ENCODE data around the gene SLC7A7. TPM values are rescaled to one million over a fixed set of nuclear protein-coding genes. Genes with fewer than 3 reads are reported as not detected.

The SLC7A7 gene
- total and polyA plus RNA-seq, 9 of the 15 experiments (the other 6 are each of a cell fraction or from before 2014, with no cell fraction given), result 0.07 to 0.68 (median 0.41) TPM

- Histone ChIP-seq H3K9ac (ENCODE audit: insufficient read depth in 1 of 2, low read depth in 2 of 2, low read length in 2 of 2) (no peak overlapping the region), H4K20me1 (replicated peaks; ENCODE audit: control insufficient read depth, insufficient read depth, low read length) (no peaks in the 10 kb centered on the region), H3K4me1 (replicated peaks in 1 of 2; ENCODE audit: control insufficient read depth in 2 of 2, insufficient read depth in 2 of 2, low read length in 2 of 2) (peaks cover 0 to 18% of the 10 kb centered on the region in 2 experiments; a peak in 2 of 5 replicates), H3K27me3 (ENCODE audit: control insufficient read depth in 2 of 2, insufficient read depth in 2 of 2, low read length in 2 of 2) (no peaks in the 10 kb centered on the region), H2AFZ (ENCODE audit: low read depth, low read length) (no peak overlapping the region), H3K4me2 (ENCODE audit: insufficient read depth, low read length) (no peak overlapping the region), H3K27ac (ENCODE audit: extremely low read depth, low read depth, low read length) (no peak overlapping the region), H3K4me3 (no peak overlapping the region), H3K9me3 (replicated peaks; ENCODE audit: control insufficient read depth, insufficient read depth, low read depth, low read length) (no peaks in the 10 kb centered on the region), H3K36me3 (ENCODE audit: control insufficient read depth, insufficient read depth, low read length) (no peaks in the 10 kb centered on the region), H3K9me1 (ENCODE audit: control insufficient read depth, insufficient read depth, low read length) (no peaks in the 10 kb centered on the region), H3K79me2 (ENCODE audit: control insufficient read depth, insufficient read depth, low read length) (no peaks in the 10 kb centered on the region)
- no TSS peak for BruUV-seq (replicated peaks)
- in situ Hi-C loops (cut with MboI) (no loop called here), intact Hi-C loops (cut with micrococcal nuclease) (no loop called here)
- TF ChIP-seq NR2F6 (CRISPR knock-in tag; IDR thresholded peaks at IDR 0.05), result no peak
- no peak for TF ChIP-seq ZNF830 (CRISPR knock-in tag; IDR thresholded peaks at IDR 0.05)
- no peak for TF ChIP-seq HES1 (IDR thresholded peaks at IDR 0.05; ENCODE audit: low read depth)
- TF ChIP-seq FOXO4 (CRISPR knock-in tag; IDR thresholded peaks at IDR 0.05), result no peak
- TF ChIP-seq SFPQ (IDR thresholded peaks at IDR 0.05; ENCODE audit: low read depth, low read length), result no peak
- TF ChIP-seq ILK (tag; IDR thresholded peaks at IDR 0.05; ENCODE audit: borderline replicate concordance, low read depth), result no peak
- TF ChIP-seq GTF2E2 (tag; IDR thresholded peaks at IDR 0.05), result no peak
- no peak for TF ChIP-seq THRAP3 (IDR thresholded peaks at IDR 0.05; ENCODE audit: borderline replicate concordance)
- TF ChIP-seq XRCC4 (IDR thresholded peaks at IDR 0.05; ENCODE audit: extremely low read depth, insufficient read depth, insufficient read length), result no peak
- no peak for FAIRE-seq
- no peak for DNase-seq (ENCODE audit: extremely low read depth in 1 of 4, low spot score in 3 of 4)
- WGBS (ENCODE audit: insufficient coverage, low coverage, missing lambda C conversion rate), result 61% methylated on average over 8 of the region's 8 CpGs
- ChIA-PET POLR2A (interaction anchor here (0.7 to 2.8 kb wide), 3 partner anchors 9 to 13 kb away, joined by 4 to 19 read pairs (median 6); partner anchors contain the start of gene OXA1L), CTCF (ENCODE audit: low intra/inter-chr PET ratio) (no interaction called here)
- no peak for ATAC-seq
These were observed 62.8 kb downstream of the SLC7A7 start for GRCh38 chr14:22752422-22752821.
